SU-DHL-6 (cell line): Measurements from ENCODE around the gene MIF.
"Not testable (repeated sequence)": the region's sequence is repeated elsewhere in the genome, so short reads cannot be mapped to it uniquely, and the experiment has no call there.

ENCODE experiments used
- H2AFZ ChIP-seq: fragments of 200-600 bp; sonication (generic); 2 replicates; pipeline ENCODE4 v1.6.1; 2014; ENCODE audit warnings: low read depth, mild to moderate bottlenecking, moderate library complexity, mixed read lengths, antibody characterized with exemption, low read length; ENCODE audit not compliant: severe bottlenecking
- H3F3A ChIP-seq: fragments of 200-600 bp; shearing (Covaris generic); 2 replicates; pipeline ENCODE4 v1.6.0; 2016; ENCODE audit warnings: antibody characterized with exemption, mild to moderate bottlenecking; ENCODE audit not compliant: insufficient read depth
- H3K27ac ChIP-seq: fragments of 200-600 bp; sonication (generic); 2 replicates; pipeline ENCODE4 v1.5.1; 2016; ENCODE audit warnings: low read depth, mild to moderate bottlenecking, low read length, moderate library complexity, mixed read lengths
- H3K27me3 ChIP-seq: fragments of 200-600 bp; sonication (generic), shearing (Covaris generic); 2 replicates; pipeline ENCODE4 v1.6.0; 2014; ENCODE audit warnings: mild to moderate bottlenecking, low read length
- H3K36me3 ChIP-seq: fragments of 200-600 bp; sonication (generic); 2 replicates; pipeline ENCODE4 v1.6.1; 2014; ENCODE audit warnings: mild to moderate bottlenecking, low read length, mixed read lengths
- H3K4me2 ChIP-seq: fragments of 300-600, 200-600 bp; shearing (Covaris generic), sonication (generic); 2 replicates; pipeline ENCODE4 v1.6.0; 2014; ENCODE audit warnings: low read length, low read depth, mild to moderate bottlenecking; ENCODE audit not compliant: poor library complexity, severe bottlenecking
- H3K4me3 ChIP-seq: fragments of 200-600 bp; sonication (generic); 2 replicates; pipeline ENCODE4 v1.5.1; 2014; ENCODE audit warnings: antibody characterized with exemption, low read length, mild to moderate bottlenecking, mixed read lengths; ENCODE audit not compliant: insufficient read depth, poor library complexity, severe bottlenecking
- H3K79me2 ChIP-seq: fragments of 200-600 bp; sonication (generic); 2 replicates; pipeline ENCODE4 v1.6.1; 2014; ENCODE audit warnings: mild to moderate bottlenecking, low read length, moderate library complexity; ENCODE audit not compliant: insufficient read depth
- H3K9ac ChIP-seq: fragments of 200-600 bp; sonication (generic); 2 replicates; pipeline ENCODE4 v1.7.0; 2014; ENCODE audit warnings: mild to moderate bottlenecking, low read length
- H3K9me2 ChIP-seq: fragments of 200-600 bp; sonication (generic); replicated peaks from 2 replicates; pipeline ENCODE4 v1.6.1; 2014; ENCODE audit warnings: low read length; ENCODE audit not compliant: insufficient read depth
- H3K9me3 ChIP-seq: fragments of 200-600 bp; sonication (generic); 2 replicates; pipeline ENCODE4 v1.6.1; 2014; ENCODE audit warnings: low read length, mixed read lengths; ENCODE audit not compliant: insufficient read depth
- H4K20me1 ChIP-seq: fragments of 200-600 bp; sonication (generic); 2 replicates; pipeline ENCODE4 v1.6.1; 2014; ENCODE audit warnings: low read depth, mild to moderate bottlenecking, antibody characterized with exemption, low read length, moderate library complexity, mixed read lengths
- EZH2phosphoT487 ChIP-seq: fragments of 200-600 bp; sonication (generic), shearing (Covaris generic); conservative IDR thresholded peaks from 2 replicates; pipeline ENCODE4 v1.6.1; 2018; ENCODE audit warnings: mild to moderate bottlenecking, antibody characterized with exemption, low read length, moderate library complexity, mixed read lengths
- TF ChIP-seq, protein P1 (sequence below): fragments of 200-600 bp; sonication (generic); IDR thresholded peaks from one replicate; pipeline ENCODE4 v1.5.1; 2017; ENCODE audit warnings: antibody characterized with exemption, mild to moderate bottlenecking, low read length, moderate library complexity; ENCODE audit not compliant: insufficient read depth, poor library complexity, severe bottlenecking

The MIF gene

DNA sequence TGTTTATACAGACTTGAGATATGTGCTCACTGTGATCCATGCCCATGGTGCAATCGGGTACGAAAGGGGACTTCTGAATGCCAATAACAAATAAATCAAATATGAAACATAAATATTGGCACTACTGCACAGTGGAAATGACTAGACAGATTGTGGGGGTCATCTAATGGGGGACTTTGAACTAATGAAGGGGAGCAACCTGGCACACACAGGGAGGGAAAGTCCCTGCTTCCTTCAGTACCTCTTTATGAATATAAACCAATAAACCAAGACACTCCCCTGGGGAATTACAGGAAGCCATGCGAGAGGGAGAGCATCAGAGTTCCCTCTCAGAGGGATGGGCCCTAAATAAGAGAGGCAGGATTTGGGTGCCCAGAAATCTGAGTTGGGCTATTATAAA, 21.1 kb downstream of the MIF start:
- Histone ChIP-seq H3K9me2 (no peaks in the 10 kb centered on the region), H3F3A (peaks cover 14% of the 10 kb centered on the region), H3K9me3 (no peaks in the 10 kb centered on the region), H3K36me3 (no peaks in the 10 kb centered on the region), H3K79me2 (no peaks in the 10 kb centered on the region), H3K4me2 (no peak overlapping the region), H3K4me3 (no peak overlapping the region), H2AFZ (no peak overlapping the region), H3K27me3 (no peaks in the 10 kb centered on the region), H3K9ac (no peak overlapping the region), H3K27ac (no peak overlapping the region), H4K20me1 (no peaks in the 10 kb centered on the region)
- no peak for TF ChIP-seq EZH2phosphoT487
- TF ChIP-seq, protein P1, sequence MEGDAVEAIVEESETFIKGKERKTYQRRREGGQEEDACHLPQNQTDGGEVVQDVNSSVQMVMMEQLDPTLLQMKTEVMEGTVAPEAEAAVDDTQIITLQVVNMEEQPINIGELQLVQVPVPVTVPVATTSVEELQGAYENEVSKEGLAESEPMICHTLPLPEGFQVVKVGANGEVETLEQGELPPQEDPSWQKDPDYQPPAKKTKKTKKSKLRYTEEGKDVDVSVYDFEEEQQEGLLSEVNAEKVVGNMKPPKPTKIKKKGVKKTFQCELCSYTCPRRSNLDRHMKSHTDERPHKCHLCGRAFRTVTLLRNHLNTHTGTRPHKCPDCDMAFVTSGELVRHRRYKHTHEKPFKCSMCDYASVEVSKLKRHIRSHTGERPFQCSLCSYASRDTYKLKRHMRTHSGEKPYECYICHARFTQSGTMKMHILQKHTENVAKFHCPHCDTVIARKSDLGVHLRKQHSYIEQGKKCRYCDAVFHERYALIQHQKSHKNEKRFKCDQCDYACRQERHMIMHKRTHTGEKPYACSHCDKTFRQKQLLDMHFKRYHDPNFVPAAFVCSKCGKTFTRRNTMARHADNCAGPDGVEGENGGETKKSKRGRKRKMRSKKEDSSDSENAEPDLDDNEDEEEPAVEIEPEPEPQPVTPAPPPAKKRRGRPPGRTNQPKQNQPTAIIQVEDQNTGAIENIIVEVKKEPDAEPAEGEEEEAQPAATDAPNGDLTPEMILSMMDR = no peak

DNA sequence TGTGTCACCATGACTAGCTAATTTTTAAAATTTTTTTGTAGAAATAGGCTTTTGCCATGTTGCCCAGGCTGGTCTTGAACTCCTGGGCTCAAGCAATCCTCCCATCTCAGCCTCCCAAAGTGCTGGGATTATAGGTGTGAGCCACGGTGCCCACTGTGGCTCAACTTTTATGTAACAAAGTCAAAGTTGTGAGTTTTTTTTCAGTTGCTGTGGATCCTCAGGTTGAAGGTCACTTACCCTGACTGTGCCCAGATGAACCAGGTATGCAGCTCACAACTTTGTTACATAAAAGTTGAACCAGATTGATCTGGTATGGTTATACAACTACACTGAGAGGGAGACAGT, 26.1 kb downstream of the MIF start:
- H2AFZ ChIP-seq, H3K9ac ChIP-seq, H3K4me2 ChIP-seq, H3K4me3 ChIP-seq, H3K79me2 ChIP-seq, H4K20me1 ChIP-seq, H3F3A ChIP-seq, H3K27me3 ChIP-seq, H3K36me3 ChIP-seq, H3K9me2 ChIP-seq, H3K9me3 ChIP-seq, H3K27ac ChIP-seq: not testable (repeated sequence)

DNA sequence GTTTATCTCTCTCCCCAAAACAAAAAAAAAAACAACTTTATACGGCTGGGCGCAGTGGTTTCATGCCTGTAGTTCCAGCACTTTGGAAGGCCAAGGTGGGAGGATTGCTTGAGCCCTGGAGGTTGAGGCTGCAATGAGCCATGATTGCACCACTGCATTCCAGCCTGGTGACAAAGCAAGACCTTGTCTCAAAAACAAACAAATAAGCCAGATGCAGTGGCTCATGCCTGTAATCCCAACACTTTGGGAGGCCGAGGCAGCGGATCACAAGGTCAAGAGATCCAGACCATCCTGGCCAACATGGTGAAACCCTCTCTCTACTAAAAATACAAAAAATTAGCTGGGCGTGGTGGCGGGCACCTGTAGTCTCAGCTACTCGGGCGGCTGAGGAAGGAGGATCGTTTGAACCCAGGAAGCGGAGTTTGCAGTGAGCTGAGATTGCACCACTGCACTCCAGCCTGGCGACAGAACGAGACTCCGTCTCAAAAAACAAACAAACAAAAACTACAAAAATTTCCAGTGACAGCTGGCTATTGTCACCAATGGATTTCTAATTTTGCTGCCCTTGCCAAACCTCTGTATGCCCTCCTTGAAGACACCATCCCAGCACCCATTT, 27.5 kb downstream of the MIF start:
- not testable (repeated sequence) for H3K36me3 ChIP-seq, H3K79me2 ChIP-seq, H3K9me2 ChIP-seq, H3K9ac ChIP-seq, H3F3A ChIP-seq, H3K27ac ChIP-seq, H3K4me3 ChIP-seq, H2AFZ ChIP-seq, H3K27me3 ChIP-seq, H4K20me1 ChIP-seq, H3K4me2 ChIP-seq
- peaks cover 14% of the 10 kb centered on the region; the same call in 1 of the 2 replicates for H3K9me3 ChIP-seq

- Histone ChIP-seq H3K36me3 (0 out of 2 replicates have a peak, but pooled peaks cover 6% of the 10 kb centered on the region), H3K4me3 (no peak overlapping the region), H3K27ac (no peak overlapping the region), H3K79me2 (no peaks in the 10 kb centered on the region), H2AFZ (no peak overlapping the region), H3K9me2 (no peaks in the 10 kb centered on the region), H3F3A (no peaks in the 10 kb centered on the region), H3K4me2 (no peak overlapping the region), H3K9ac (no peak overlapping the region), H3K27me3 (no peaks in the 10 kb centered on the region), H4K20me1 (no peaks in the 10 kb centered on the region), H3K9me3 (peaks cover 14% of the 10 kb centered on the region; the same call in 1 of the 2 replicates)
- no peak for TF ChIP-seq EZH2phosphoT487
- TF ChIP-seq, protein P1 = no peak
These were observed 28.7 kb downstream of the MIF start for GRCh38 chr22:23922921-23923320.
